ENCODE data around the gene RNASE11.

DNA sequence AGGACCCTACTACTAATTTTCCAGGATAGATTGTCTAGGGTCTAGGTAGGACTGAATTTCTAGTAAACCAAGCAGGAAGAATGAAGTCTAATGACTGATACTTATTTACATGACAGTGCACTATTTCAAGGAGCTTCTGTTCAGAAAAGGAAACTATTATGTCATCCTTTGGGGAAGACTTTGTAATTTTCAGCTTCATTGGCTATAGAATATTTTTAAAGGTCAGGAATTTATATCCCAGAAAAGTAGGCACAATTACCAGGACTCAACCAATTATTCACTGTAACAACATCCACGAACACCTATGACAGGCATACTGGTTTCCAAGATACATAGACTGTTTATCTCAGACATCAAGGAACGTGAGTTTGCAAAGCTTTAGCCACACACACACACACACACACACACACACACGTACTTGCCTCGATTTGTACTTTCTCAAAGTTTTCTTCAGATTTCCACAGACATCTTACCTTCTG, 30.5 kb upstream of the RNASE11 start:
- TF ChIP-seq CTCF (IDR thresholded peaks at IDR 0.05) (no peak), POLR2A (IDR thresholded peaks at IDR 0.05) (no peak)
